Upper lobe of left lung (tissue), 6 donors: ENCODE data around the gene SH2D3C. TPM values are rescaled to one million over a fixed set of nuclear protein-coding genes. Genes with fewer than 3 reads are reported as not detected.

Experiments
- ATAC-seq, 2 donors: fragments of 200-7000 bp; cut with Tn5 transposase; one replicate each; pipeline ENCODE4 v1.9.1; 2022; ENCODE audit warnings: mild to moderate bottlenecking in 2 of 2, moderate library complexity in 2 of 2; ENCODE audit not compliant: low FRiP score in 2 of 2
- DNase-seq, 2 donors: peaks; one replicate each; pipeline ENCODE4 v3.0.0-alpha.2; 2019 to 2020
- H3K27ac ChIP-seq, 4 donors: fragments of 200-600 bp; sonication (generic); one replicate each; pipeline ENCODE4 v1.5.1; 2016 to 2019
- H3K27me3 ChIP-seq, 4 donors: fragments of 200-600 bp; sonication (generic); one replicate each; pipeline ENCODE4 v1.5.1; 2017 to 2019
- H3K36me3 ChIP-seq, 4 donors: fragments of 200-600 bp; sonication (generic); one replicate each; pipeline ENCODE4 v1.5.1; 2016 to 2019
- H3K4me1 ChIP-seq, 4 donors: fragments of 200-600 bp; sonication (generic); one replicate each; pipeline ENCODE4 v1.5.1; 2018 to 2019
- H3K4me3 ChIP-seq, 4 donors: fragments of 200-600 bp; sonication (generic); one replicate each; pipeline ENCODE4 v1.5.1; 2017 to 2019; ENCODE audit warnings: mild to moderate bottlenecking in 2 of 4, moderate library complexity in 1 of 4
- H3K9me3 ChIP-seq, 4 donors: fragments of 200-600 bp; sonication (generic); one replicate each; pipeline ENCODE4 v1.5.1; 2018 to 2019
- EP300 ChIP-seq, 4 donors: sonication (generic); formaldehyde crosslinking; IDR thresholded peaks; one replicate each; pipeline ENCODE4 v1.5.1; 2017; ENCODE audit warnings: antibody characterized with exemption in 4 of 4, control low read depth in 2 of 4
- POLR2A ChIP-seq, 4 donors: fragments of 450-650 bp; IDR thresholded peaks; one replicate each; pipeline ENCODE4 v1.5.1; 2016 to 2017; ENCODE audit warnings: antibody characterized with exemption in 4 of 4, mild to moderate bottlenecking in 2 of 4
- POLR2AphosphoS5 ChIP-seq, 2 donors: sonication (generic); formaldehyde crosslinking; IDR thresholded peaks; one replicate each; pipeline ENCODE4 v1.5.1; 2017; ENCODE audit warnings: antibody characterized with exemption in 2 of 2
- WGBS, 2 donors: methylation state at CpG; one replicate each; pipeline ENCODE4 v1.1.5; 2017 to 2018; 5-methylcytosine and 5-hydroxymethylcytosine counted together
- total RNA-seq, 6 donors: library from RNA; depleted of rRNA in 4 of 6; stranded (reverse); fragments of >200 nt in 4 of 6; gene quantifications; one replicate each; pipeline versions ENCODE4 v1.1.0 to v1.2.1, GENCODE V29; 2016 to 2021
- TF ChIP-seq, protein P1 (sequence below), 6 experiments: fragments of 450-650 bp in 4 of 6; fragments of 200-600 bp in 2 of 6; sonication (generic) in 2 of 6; IDR thresholded peaks; one replicate each; pipeline ENCODE4 v1.5.1; 2016 to 2019; ENCODE audit warnings: antibody characterized with exemption in 6 of 6
- donor health status: DM: no; HTN: no; CAD: no; lungs with moderate emphysema.
- donor health status: DM: no; HTN: yes; CAD: no; lungs with severe emphysema.

SH2D3C gene
- total RNA-seq, 6 donors from 2014 or later = 17.5 to 90.4 (median 37.5) TPM

DNA sequence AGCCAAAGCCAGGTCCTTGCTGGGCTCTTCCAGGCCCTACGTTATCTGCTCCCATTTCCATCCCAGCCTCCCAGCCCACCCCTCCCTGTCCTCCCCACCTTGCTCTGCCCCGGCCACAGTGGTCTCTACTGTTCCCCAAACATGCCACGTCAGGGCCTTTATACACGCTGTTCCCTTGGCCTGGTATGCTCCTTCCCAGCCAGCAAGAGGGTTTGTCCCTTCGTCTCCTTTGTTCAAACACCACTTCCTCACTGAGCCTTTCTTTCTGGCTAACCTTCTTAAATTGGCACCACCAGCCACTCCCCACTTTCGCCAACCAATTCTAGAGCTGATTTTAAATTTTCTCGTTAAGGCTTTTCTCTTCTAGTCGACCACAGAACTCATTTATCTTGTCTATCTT lies 9.8 kb downstream of the SH2D3C start:
- Histone ChIP-seq H3K4me1 (peaks cover 50 to 75% (median 64%) of the 10 kb centered on the region in 4 donors), H3K4me3 (peak overlapping the region in 3 of 4 donors; percentile 50 to 75 (median 70)), H3K9me3 (no peaks in the 10 kb centered on the region), H3K36me3 (peaks cover 0 to 13% (median 3%) of the 10 kb centered on the region in 4 donors), H3K27ac (peak overlapping the region; percentile 78 to 96 (median 86)), H3K27me3 (no peaks in the 10 kb centered on the region)
- 45 to 64% methylated on average over 8 of the region's 8 CpGs for WGBS, 2 donors
- TF ChIP-seq POLR2A (IDR thresholded peaks at IDR 0.05) = no peak
- peak in 1 of 2 donors; percentile 32 for TF ChIP-seq POLR2AphosphoS5 (IDR thresholded peaks at IDR 0.05)
- ATAC-seq = no peak
- DNase-seq = no peak

DNA sequence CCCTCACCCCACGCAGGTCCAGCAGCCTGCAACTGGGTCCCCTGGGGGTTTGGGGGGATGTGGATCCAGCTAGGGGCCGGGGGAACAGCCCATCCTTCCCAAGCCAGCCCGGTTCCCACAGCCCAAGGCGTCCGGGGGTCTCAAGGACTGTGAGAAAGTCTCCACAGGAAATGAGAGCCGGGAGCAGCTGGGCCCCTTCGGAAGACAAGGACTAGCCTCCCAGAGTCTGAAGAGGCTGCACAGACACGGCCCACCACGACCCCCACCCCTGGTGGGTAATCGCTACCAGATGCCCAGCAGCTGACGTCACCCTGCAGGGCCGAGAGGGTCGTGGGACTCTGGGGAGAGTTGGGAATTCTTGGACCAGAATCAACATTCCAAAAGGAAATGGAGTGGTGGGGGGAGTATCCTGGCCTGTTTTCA lies 10.5 kb downstream of the SH2D3C start:
- H3K4me3 ChIP-seq = peak overlapping the region in 3 of 4 donors; percentile 10 to 70 (median 20)
- H3K27ac ChIP-seq = peak overlapping the region; percentile 78 to 96 (median 86)
- ATAC-seq (no peak), DNase-seq (no peak)
- peaks cover 0 to 13% (median 3%) of the 10 kb centered on the region in 4 donors for H3K36me3 ChIP-seq
- 38 to 61% methylated on average over 13 of the region's 13 CpGs for WGBS, 2 donors
- peaks cover 53 to 82% (median 70%) of the 10 kb centered on the region in 4 donors for H3K4me1 ChIP-seq
- no peak for TF ChIP-seq EP300 (IDR thresholded peaks at IDR 0.05)
- TF ChIP-seq, protein P1, sequence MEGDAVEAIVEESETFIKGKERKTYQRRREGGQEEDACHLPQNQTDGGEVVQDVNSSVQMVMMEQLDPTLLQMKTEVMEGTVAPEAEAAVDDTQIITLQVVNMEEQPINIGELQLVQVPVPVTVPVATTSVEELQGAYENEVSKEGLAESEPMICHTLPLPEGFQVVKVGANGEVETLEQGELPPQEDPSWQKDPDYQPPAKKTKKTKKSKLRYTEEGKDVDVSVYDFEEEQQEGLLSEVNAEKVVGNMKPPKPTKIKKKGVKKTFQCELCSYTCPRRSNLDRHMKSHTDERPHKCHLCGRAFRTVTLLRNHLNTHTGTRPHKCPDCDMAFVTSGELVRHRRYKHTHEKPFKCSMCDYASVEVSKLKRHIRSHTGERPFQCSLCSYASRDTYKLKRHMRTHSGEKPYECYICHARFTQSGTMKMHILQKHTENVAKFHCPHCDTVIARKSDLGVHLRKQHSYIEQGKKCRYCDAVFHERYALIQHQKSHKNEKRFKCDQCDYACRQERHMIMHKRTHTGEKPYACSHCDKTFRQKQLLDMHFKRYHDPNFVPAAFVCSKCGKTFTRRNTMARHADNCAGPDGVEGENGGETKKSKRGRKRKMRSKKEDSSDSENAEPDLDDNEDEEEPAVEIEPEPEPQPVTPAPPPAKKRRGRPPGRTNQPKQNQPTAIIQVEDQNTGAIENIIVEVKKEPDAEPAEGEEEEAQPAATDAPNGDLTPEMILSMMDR (IDR thresholded peaks at IDR 0.05) = no peak
- TF ChIP-seq POLR2A (IDR thresholded peaks at IDR 0.05) = no peak
- TF ChIP-seq POLR2AphosphoS5 (IDR thresholded peaks at IDR 0.05) = no peak
- no peaks in the 10 kb centered on the region for H3K27me3 ChIP-seq
- H3K9me3 ChIP-seq = no peaks in the 10 kb centered on the region

DNA sequence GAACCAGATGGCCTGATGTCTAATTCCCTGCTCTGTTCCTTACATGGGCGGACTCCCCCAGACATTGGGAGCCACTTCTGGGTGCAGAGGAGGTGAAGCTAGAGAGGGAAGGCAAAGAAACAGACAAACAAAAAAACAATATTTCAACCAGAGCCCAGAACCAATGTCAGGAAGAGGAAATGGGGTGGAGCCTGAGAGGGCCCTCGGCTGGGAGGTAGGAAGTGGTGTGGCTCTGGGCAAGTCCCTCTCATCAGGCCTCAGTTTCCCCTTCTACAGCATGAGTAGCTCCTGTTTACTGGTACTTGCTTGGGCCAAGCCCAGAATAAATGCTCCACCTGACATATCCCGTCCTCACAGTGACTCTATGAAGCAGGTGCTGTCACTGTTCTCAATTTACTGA lies 11.1 kb downstream of the SH2D3C start:
- H3K4me3 ChIP-seq = peak overlapping the region in 3 of 4 donors; percentile 10 to 70 (median 20)
- peaks cover 0 to 13% (median 3%) of the 10 kb centered on the region in 4 donors for H3K36me3 ChIP-seq
- H3K27ac ChIP-seq = peak overlapping the region; percentile 78 to 96 (median 86)
- H3K4me1 ChIP-seq = peaks cover 57 to 88% (median 75%) of the 10 kb centered on the region in 4 donors
- DNase-seq (no peak), ATAC-seq (no peak)
- H3K9me3 ChIP-seq = no peaks in the 10 kb centered on the region
- no peaks in the 10 kb centered on the region for H3K27me3 ChIP-seq
- WGBS, 2 donors = 47 to 70% methylated on average over 3 of the region's 3 CpGs
- TF ChIP-seq POLR2A (IDR thresholded peaks at IDR 0.05) = no peak
- TF ChIP-seq EP300 (IDR thresholded peaks at IDR 0.05) = no peak
- TF ChIP-seq, protein P1 (IDR thresholded peaks at IDR 0.05) = no peak
- TF ChIP-seq POLR2AphosphoS5 (IDR thresholded peaks at IDR 0.05) = no peak

DNA sequence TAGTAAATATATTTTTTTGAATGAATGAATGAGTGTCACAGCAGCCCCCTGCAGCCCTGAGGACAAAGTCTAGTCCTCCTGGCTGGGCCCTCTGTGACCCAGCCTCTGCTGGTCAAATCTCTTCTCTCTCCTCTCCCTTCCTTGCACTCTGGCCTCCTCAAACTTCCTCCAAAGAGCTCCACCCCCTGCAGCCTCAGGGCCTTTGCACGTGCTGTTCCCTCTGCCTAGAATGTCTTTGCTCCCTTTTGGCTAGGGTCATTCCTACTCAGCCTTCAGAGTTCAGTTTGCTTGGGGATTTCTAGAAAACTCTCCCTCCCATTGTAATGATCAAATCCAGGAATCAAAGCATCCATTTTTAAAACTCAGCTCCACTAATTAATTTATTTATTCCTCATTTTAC lies 13.0 kb downstream of the SH2D3C start:
- ATAC-seq (no peak), DNase-seq (no peak)
- TF ChIP-seq EP300 (IDR thresholded peaks at IDR 0.05) = no peak
- no peak for TF ChIP-seq POLR2A (IDR thresholded peaks at IDR 0.05)
- no peak for TF ChIP-seq POLR2AphosphoS5 (IDR thresholded peaks at IDR 0.05)
- TF ChIP-seq, protein P1 (IDR thresholded peaks at IDR 0.05) = no peak
- Histone ChIP-seq H3K27me3 (no peaks in the 10 kb centered on the region), H3K36me3 (peaks cover 0 to 13% (median 3%) of the 10 kb centered on the region in 4 donors), H3K4me3 (no peak overlapping the region), H3K27ac (peak overlapping the region; percentile 78 to 96 (median 86)), H3K9me3 (no peaks in the 10 kb centered on the region), H3K4me1 (peaks cover 49 to 83% (median 70%) of the 10 kb centered on the region in 4 donors)
- WGBS, 2 donors = 71 to 76% methylated on average over 1 of the region's 1 CpG

DNA sequence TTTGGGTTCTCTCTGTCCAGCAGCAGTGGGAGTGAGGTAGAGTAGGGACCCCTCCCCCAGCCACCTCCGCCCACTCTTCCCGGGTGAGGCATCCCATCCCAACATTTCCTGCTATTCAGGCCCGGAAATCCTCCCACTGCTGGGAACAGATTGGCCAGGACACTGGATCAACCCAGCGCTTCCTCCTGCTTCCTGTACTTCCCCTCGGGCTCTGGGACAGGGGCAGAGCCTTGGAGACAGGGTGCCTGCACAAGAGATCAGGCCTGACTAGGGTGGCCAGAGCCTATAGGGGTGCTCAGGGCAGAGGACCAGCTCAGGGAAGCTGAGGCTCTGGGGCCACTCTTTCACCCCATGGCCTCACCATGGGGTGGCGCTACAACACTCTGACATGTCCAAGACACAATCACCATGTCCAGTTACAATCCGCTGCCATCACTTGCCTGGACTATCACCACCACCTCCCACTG lies 14.5 kb downstream of the SH2D3C start:
- H3K27me3 ChIP-seq = no peaks in the 10 kb centered on the region
- H3K4me1 ChIP-seq = peaks cover 44 to 68% (median 58%) of the 10 kb centered on the region in 4 donors
- WGBS, 2 donors = 32 to 68% methylated on average over 6 of the region's 7 CpGs
- peaks cover 0 to 23% (median 3%) of the 10 kb centered on the region in 4 donors for H3K36me3 ChIP-seq
- no peak overlapping the region for H3K4me3 ChIP-seq
- ATAC-seq = peak; percentile 51 to 86
- peak in 1 of 2 donors; percentile 73 for DNase-seq
- H3K27ac ChIP-seq = peak overlapping the region; percentile 84 to 96 (median 87)
- peak in 2 of 4 donors; percentile 36 to 46 for TF ChIP-seq POLR2A (IDR thresholded peaks at IDR 0.05)
- TF ChIP-seq POLR2AphosphoS5 (IDR thresholded peaks at IDR 0.05) = peak; percentile 95 to 99
- TF ChIP-seq, protein P1 (IDR thresholded peaks at IDR 0.05) = peak; percentile 52 to 78 (median 68)
- TF ChIP-seq EP300 (IDR thresholded peaks at IDR 0.05) = peak; percentile 92 to 100 (median 98)
- no peaks in the 10 kb centered on the region for H3K9me3 ChIP-seq
